Endothelial cell of umbilical vein (primary cell): ENCODE measurements around the gene KMT5C. TPM values are rescaled to one million over a fixed set of nuclear protein-coding genes. Genes with fewer than 3 reads are reported as not detected.

Experiments
- BruUV-seq: library from RNA; stranded (reverse); fragments of 400-500 nt; replicated peaks from 2 replicates; lab custom pipeline; 2021; lab: Mats Ljungman, UMichigan
- CTCF ChIA-PET: fragments of 300-600, 350-600 bp; sonication (Branson Sonifier 250); formaldehyde crosslinking; loops from one replicate; lab custom pipeline; 2021; ENCODE audit warnings: antibody characterized with exemption, inconsistent platforms; lab: Charles Lee
- POLR2A ChIA-PET: fragments of 300-600, 350-600 bp; sonication (Branson Sonifier 250); formaldehyde crosslinking; loops from one replicate; lab custom pipeline; 2021; ENCODE audit warnings: antibody characterized with exemption, inconsistent platforms; lab: Charles Lee
- DNase-seq: peaks from one replicate; pipeline ENCODE4 v3.0.0-alpha.2; 2011; ENCODE audit warnings: low read depth, low spot score
- FAIRE-seq: peaks from 2 replicates; lab custom pipeline; 2011; peaks lifted over from hg19 to GRCh38; lab: Jason Lieb, UNC
- H2AFZ ChIP-seq: 2 replicates; pipeline ENCODE4 v1.6.0; 2012; ENCODE audit warnings: low read depth, low read length, control low read depth, inconsistent platforms
- H3K27ac ChIP-seq: 2 replicates; pipeline ENCODE4 v1.5.1; 2011; ENCODE audit warnings: low read depth, mild to moderate bottlenecking, control low read depth, low read length, moderate library complexity; ENCODE audit not compliant: insufficient read depth
- H3K27me3 ChIP-seq, 2 experiments: 2 replicates each; pipeline versions ENCODE4 v1.6.0 to v1.6.1; 2011; ENCODE audit warnings: low read length in 2 of 2, mixed read lengths in 1 of 2; ENCODE audit not compliant: control insufficient read depth in 2 of 2, insufficient read depth in 2 of 2
- H3K36me3 ChIP-seq, 2 experiments: 2 replicates in 1 of 2; 3 replicates in 1 of 2; pipeline ENCODE4 v1.5.1; 2011; ENCODE audit warnings: low read length in 2 of 2, mild to moderate bottlenecking in 1 of 2, moderate library complexity in 1 of 2; ENCODE audit not compliant: control insufficient read depth in 2 of 2, insufficient read depth in 2 of 2; ENCODE audit errors: extremely low read depth in 1 of 2
- H3K4me1 ChIP-seq: 3 replicates; pipeline ENCODE4 v1.5.1; 2011; ENCODE audit warnings: mild to moderate bottlenecking, low read length; ENCODE audit not compliant: control insufficient read depth, insufficient read depth; ENCODE audit errors: extremely low read depth
- H3K4me2 ChIP-seq: 2 replicates; pipeline ENCODE4 v1.6.1; 2011; ENCODE audit warnings: low read length, control low read depth, mixed read lengths; ENCODE audit not compliant: insufficient read depth
- H3K4me3 ChIP-seq, 3 experiments: fragments of 200-600 bp in 1 of 3; sonication (generic), shearing (Covaris generic) in 1 of 3; replicated peaks in 1 of 3; 2 replicates each; pipeline ENCODE4 v1.5.1; 2011 to 2016; ENCODE audit warnings: control low read depth in 3 of 3, low read length in 3 of 3, mild to moderate bottlenecking in 2 of 3, inconsistent platforms in 1 of 3, low read depth in 1 of 3, moderate library complexity in 1 of 3; ENCODE audit not compliant: insufficient read depth in 1 of 3
- H3K79me2 ChIP-seq: 2 replicates; pipeline ENCODE4 v1.6.0; 2012; ENCODE audit warnings: low read length, inconsistent platforms; ENCODE audit not compliant: control insufficient read depth, insufficient read depth
- H3K9ac ChIP-seq: replicated peaks from 2 replicates; pipeline ENCODE3; 2011; ENCODE audit warnings: low read length, control low read depth; ENCODE audit not compliant: insufficient read depth; ENCODE audit errors: extremely low read depth
- H3K9me1 ChIP-seq: replicated peaks from 3 replicates; pipeline ENCODE4 v1.6.0; 2011; ENCODE audit warnings: mild to moderate bottlenecking, low read length; ENCODE audit not compliant: control insufficient read depth, insufficient read depth; ENCODE audit errors: extremely low read depth
- H3K9me3 ChIP-seq: replicated peaks from 2 replicates; pipeline ENCODE4 v1.5.1; 2012; ENCODE audit warnings: low read length, inconsistent platforms; ENCODE audit not compliant: control insufficient read depth, insufficient read depth
- H4K20me1 ChIP-seq: replicated peaks from 2 replicates; pipeline ENCODE3; 2011; ENCODE audit warnings: mild to moderate bottlenecking, low read length; ENCODE audit not compliant: control insufficient read depth, insufficient read depth; ENCODE audit errors: extremely low read depth
- EZH2 ChIP-seq: IDR thresholded peaks from 2 replicates; pipeline ENCODE4 v1.6.1; 2012; ENCODE audit warnings: borderline replicate concordance, low read depth, mild to moderate bottlenecking, moderate library complexity, low read length, inconsistent platforms; ENCODE audit not compliant: severe bottlenecking
- FOS ChIP-seq: IDR thresholded peaks from 2 replicates; pipeline ENCODE4 v1.6.1; 2011; ENCODE audit warnings: mild to moderate bottlenecking, low read length, moderate library complexity, borderline replicate concordance; ENCODE audit not compliant: insufficient read depth
- GATA2 ChIP-seq: IDR thresholded peaks from 2 replicates; pipeline ENCODE4 v1.7.0; 2011; ENCODE audit warnings: low read depth, mild to moderate bottlenecking, moderate library complexity, mixed read lengths, low read length; ENCODE audit not compliant: insufficient read length, insufficient read depth
- JUN ChIP-seq: IDR thresholded peaks from 2 replicates; pipeline ENCODE4 v1.6.1; 2011; ENCODE audit warnings: borderline replicate concordance, low read depth; ENCODE audit not compliant: insufficient read length, insufficient read depth
- MYC ChIP-seq: IDR thresholded peaks from one replicate; pipeline ENCODE4 v1.6.1; 2011; ENCODE audit warnings: mild to moderate bottlenecking, low read depth, low read length
- POLR2A ChIP-seq: IDR thresholded peaks from 2 replicates; pipeline ENCODE4 v1.6.1; 2012; ENCODE audit warnings: low read depth, mild to moderate bottlenecking, control low read depth, low read length
- POLR2AphosphoS5 ChIP-seq: IDR thresholded peaks from 2 replicates; pipeline ENCODE4 v1.6.1; 2012; ENCODE audit warnings: low read depth, mild to moderate bottlenecking, control low read depth, low read length, moderate library complexity; ENCODE audit not compliant: insufficient read depth
- dilution Hi-C: fragments of 300-500 bp; cut with MboI; formaldehyde crosslinking; loops from one replicate; pipeline ENCODE4 v1.15.0; 2019; ENCODE audit warnings: low sequenced_read_pairs; ENCODE audit not compliant: extremely low pct_ligation_motif_present
- intact Hi-C: fragments of 100-400 bp; cut with micrococcal nuclease; formaldehyde crosslinking; loops from one replicate; pipeline ENCODE4 v1.10.0; 2022
- polyA plus RNA-seq, 4 experiments: library from polyadenylated mRNA; depleted of rRNA in 3 of 4; stranded (reverse) in 3 of 4; unstranded in 1 of 4; fragments of >200 nt; gene quantifications; 2 replicates each; pipeline versions ENCODE4 v1.2.1 to v1.2.3, GENCODE V29; 2011 to 2012; ENCODE audit warnings: missing spikeins in 1 of 4
- total RNA-seq: library from RNA; stranded (reverse); gene quantifications from 2 replicates; pipeline ENCODE4 v1.2.3, GENCODE V29; 2021
- TF ChIP-seq, protein P1 (sequence below), 2 donors: IDR thresholded peaks; 1 replicate in 1 of 2; 2 replicates in 1 of 2; pipeline ENCODE4 v1.5.1; 2011; ENCODE audit warnings: low read length in 2 of 2, mild to moderate bottlenecking in 2 of 2, moderate library complexity in 2 of 2, control low read depth in 1 of 2, inconsistent platforms in 1 of 2, low read depth in 1 of 2; ENCODE audit not compliant: insufficient read depth in 1 of 2; ENCODE audit errors: extremely low read depth in 1 of 2

The KMT5C gene
- total and polyA plus RNA-seq, 2 donors (not counting 3 experiments of a cell fraction or from before 2014, with no cell fraction given) = 7.2 to 13.5 TPM

- peak overlapping the region; percentile 17 for H2AFZ ChIP-seq
- CTCF ChIA-PET = interaction anchor here (1.0 kb wide), 1 partner anchor 68 kb away, joined by 3 read pairs; no protein-coding TSS in a partner anchor
Observed at GRCh38 chr19:55369653-55370304, 30.1 kb downstream of the KMT5C start.

More at GRCh38 chr19:55369653-55370304, 30.1 kb downstream of the KMT5C start:
- no peaks in the 10 kb centered on the region for H4K20me1 ChIP-seq
- H3K27ac ChIP-seq = no peak overlapping the region
- TF ChIP-seq, protein P1, sequence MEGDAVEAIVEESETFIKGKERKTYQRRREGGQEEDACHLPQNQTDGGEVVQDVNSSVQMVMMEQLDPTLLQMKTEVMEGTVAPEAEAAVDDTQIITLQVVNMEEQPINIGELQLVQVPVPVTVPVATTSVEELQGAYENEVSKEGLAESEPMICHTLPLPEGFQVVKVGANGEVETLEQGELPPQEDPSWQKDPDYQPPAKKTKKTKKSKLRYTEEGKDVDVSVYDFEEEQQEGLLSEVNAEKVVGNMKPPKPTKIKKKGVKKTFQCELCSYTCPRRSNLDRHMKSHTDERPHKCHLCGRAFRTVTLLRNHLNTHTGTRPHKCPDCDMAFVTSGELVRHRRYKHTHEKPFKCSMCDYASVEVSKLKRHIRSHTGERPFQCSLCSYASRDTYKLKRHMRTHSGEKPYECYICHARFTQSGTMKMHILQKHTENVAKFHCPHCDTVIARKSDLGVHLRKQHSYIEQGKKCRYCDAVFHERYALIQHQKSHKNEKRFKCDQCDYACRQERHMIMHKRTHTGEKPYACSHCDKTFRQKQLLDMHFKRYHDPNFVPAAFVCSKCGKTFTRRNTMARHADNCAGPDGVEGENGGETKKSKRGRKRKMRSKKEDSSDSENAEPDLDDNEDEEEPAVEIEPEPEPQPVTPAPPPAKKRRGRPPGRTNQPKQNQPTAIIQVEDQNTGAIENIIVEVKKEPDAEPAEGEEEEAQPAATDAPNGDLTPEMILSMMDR (IDR thresholded peaks at IDR 0.05; ENCODE audit: extremely low read depth in 1 of 2, insufficient read depth in 1 of 2, low read depth in 1 of 2, low read length in 2 of 2) = no peak
- TF ChIP-seq FOS = no peak
- TF ChIP-seq JUN = no peak
- TF ChIP-seq POLR2AphosphoS5 = no peak
- TF ChIP-seq GATA2 = no peak
- TF ChIP-seq MYC = no peak
- no peak for TF ChIP-seq POLR2A
- TF ChIP-seq EZH2 = peak; percentile 65
- no peaks in the 10 kb centered on the region for H3K79me2 ChIP-seq
- peaks cover 10 to 21% of the 10 kb centered on the region in 2 experiments for H3K27me3 ChIP-seq
- H3K4me2 ChIP-seq = no peak overlapping the region
- no peak overlapping the region for H3K9ac ChIP-seq
- FAIRE-seq (no peak), DNase-seq (no peak)
- no peaks in the 10 kb centered on the region for H3K9me3 ChIP-seq
- BruUV-seq = no TSS peak
- POLR2A ChIA-PET = interaction anchor here (0.6 to 1.2 kb wide), 2 partner anchors 111 to 222 kb away, joined by 3 read pairs; partner anchors contain the start of gene PPP6R1
- H3K36me3 ChIP-seq = no peaks in the 10 kb centered on the region
- dilution Hi-C loops (no loop called here), intact Hi-C loops (no loop called here)
- H3K9me1 ChIP-seq = no peaks in the 10 kb centered on the region
- peaks cover 3% of the 10 kb centered on the region for H3K4me1 ChIP-seq
- H3K4me3 ChIP-seq = no peak overlapping the region
